ENCODE measurements around the gene ZNF385D.

ZNF385D gene

GRCh38 chr3:21682206-21682605 is 68.8 kb downstream of the ZNF385D start:
- no peak for DNase-seq

GRCh38 chr3:21673393-21673792 is 77.6 kb downstream of the ZNF385D start:
- DNase-seq = no peak

GRCh38 chr3:21672303-21672702 is 78.7 kb downstream of the ZNF385D start:
- no peak for DNase-seq

- no peak for DNase-seq
Observed at GRCh38 chr3:21670386-21670785, 80.6 kb downstream of the ZNF385D start.

- DNase-seq = no peak
Observed at GRCh38 chr3:21668012-21668411, 83.0 kb downstream of the ZNF385D start.

- peak in 1 of 51 donors; percentile 6 for DNase-seq
Observed at GRCh38 chr3:21665444-21666100, 85.4 kb downstream of the ZNF385D start.

GRCh38 chr3:21664996-21665395 is 86.0 kb downstream of the ZNF385D start:
- DNase-seq = no peak

- DNase-seq = no peak
Observed at GRCh38 chr3:21662403-21662802, 88.6 kb downstream of the ZNF385D start.

- DNase-seq = no peak
Observed at GRCh38 chr3:21654662-21655061, 96.3 kb downstream of the ZNF385D start.

- no peak for DNase-seq
Observed at GRCh38 chr3:21654241-21654640, 96.8 kb downstream of the ZNF385D start.

- DNase-seq = no peak
Observed at GRCh38 chr3:21649519-21649918, 101.5 kb downstream of the ZNF385D start.

- DNase-seq = no peak
Observed at GRCh38 chr3:21647961-21648360, 103.0 kb downstream of the ZNF385D start.

- peak in 7 of 51 donors; percentile 0 to 17 (median 3) for DNase-seq
Observed at GRCh38 chr3:21645121-21645897, 105.7 kb downstream of the ZNF385D start.

- DNase-seq = no peak
Observed at GRCh38 chr3:21644268-21644667, 106.7 kb downstream of the ZNF385D start.

- DNase-seq = no peak
Observed at GRCh38 chr3:21643752-21644151, 107.3 kb downstream of the ZNF385D start.

- DNase-seq = no peak
Observed at GRCh38 chr3:21642433-21642832, 108.6 kb downstream of the ZNF385D start.

GRCh38 chr3:21641959-21642358 is 109.1 kb downstream of the ZNF385D start:
- no peak for DNase-seq

GRCh38 chr3:21638488-21638887 is 112.5 kb downstream of the ZNF385D start:
- no peak for DNase-seq

- no peak for DNase-seq
Observed at GRCh38 chr3:21634112-21634511, 116.9 kb downstream of the ZNF385D start.

- no peak for DNase-seq
Observed at GRCh38 chr3:21624524-21624923, 126.5 kb downstream of the ZNF385D start.

- no peak for DNase-seq
Observed at GRCh38 chr3:21621181-21621651, 129.8 kb downstream of the ZNF385D start.

- DNase-seq = no peak
Observed at GRCh38 chr3:21620511-21621155, 130.4 kb downstream of the ZNF385D start.

GRCh38 chr3:21618695-21619094 is 132.3 kb downstream of the ZNF385D start:
- DNase-seq = no peak

Data from hypothalamus (tissue), 51 donors.